ENCODE data around the gene SYNJ2.

- TF ChIP-seq, protein P1, sequence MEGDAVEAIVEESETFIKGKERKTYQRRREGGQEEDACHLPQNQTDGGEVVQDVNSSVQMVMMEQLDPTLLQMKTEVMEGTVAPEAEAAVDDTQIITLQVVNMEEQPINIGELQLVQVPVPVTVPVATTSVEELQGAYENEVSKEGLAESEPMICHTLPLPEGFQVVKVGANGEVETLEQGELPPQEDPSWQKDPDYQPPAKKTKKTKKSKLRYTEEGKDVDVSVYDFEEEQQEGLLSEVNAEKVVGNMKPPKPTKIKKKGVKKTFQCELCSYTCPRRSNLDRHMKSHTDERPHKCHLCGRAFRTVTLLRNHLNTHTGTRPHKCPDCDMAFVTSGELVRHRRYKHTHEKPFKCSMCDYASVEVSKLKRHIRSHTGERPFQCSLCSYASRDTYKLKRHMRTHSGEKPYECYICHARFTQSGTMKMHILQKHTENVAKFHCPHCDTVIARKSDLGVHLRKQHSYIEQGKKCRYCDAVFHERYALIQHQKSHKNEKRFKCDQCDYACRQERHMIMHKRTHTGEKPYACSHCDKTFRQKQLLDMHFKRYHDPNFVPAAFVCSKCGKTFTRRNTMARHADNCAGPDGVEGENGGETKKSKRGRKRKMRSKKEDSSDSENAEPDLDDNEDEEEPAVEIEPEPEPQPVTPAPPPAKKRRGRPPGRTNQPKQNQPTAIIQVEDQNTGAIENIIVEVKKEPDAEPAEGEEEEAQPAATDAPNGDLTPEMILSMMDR (IDR thresholded peaks at IDR 0.05; ENCODE audit: low read length) = no peak
- TF ChIP-seq EZH2phosphoT487 (IDR thresholded peaks at IDR 0.05; ENCODE audit: low read length) (no peak), EZH2 (optimal IDR thresholded peaks at IDR 0.05; ENCODE audit: low read depth, low read length) (no peak)
Measured at GRCh38 chr6:158002951-158003853, 21.5 kb downstream of the SYNJ2 start.

All from MM.1S (cell line).